ENCODE measurements around the gene CDK6.

DNA sequence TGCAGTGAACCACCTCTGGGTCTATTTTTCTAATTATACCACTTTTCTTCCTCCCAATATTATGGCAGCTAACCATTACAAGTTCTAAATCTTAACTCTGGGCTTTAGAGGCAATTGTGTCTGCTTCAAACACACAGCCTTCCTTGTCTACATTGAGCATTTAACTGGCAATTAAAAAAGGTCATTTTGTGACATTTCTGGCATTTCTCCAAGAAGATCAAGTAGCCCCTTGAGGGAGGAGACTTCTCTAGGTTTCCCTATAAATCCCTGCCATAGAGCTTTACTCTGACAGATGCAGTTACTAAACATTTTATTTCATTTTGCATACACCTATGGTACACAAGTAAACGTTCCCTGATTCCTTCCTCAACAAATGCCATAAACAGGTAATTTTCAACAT is 212.8 kb downstream of the CDK6 start:
- TF ChIP-seq, protein P1, sequence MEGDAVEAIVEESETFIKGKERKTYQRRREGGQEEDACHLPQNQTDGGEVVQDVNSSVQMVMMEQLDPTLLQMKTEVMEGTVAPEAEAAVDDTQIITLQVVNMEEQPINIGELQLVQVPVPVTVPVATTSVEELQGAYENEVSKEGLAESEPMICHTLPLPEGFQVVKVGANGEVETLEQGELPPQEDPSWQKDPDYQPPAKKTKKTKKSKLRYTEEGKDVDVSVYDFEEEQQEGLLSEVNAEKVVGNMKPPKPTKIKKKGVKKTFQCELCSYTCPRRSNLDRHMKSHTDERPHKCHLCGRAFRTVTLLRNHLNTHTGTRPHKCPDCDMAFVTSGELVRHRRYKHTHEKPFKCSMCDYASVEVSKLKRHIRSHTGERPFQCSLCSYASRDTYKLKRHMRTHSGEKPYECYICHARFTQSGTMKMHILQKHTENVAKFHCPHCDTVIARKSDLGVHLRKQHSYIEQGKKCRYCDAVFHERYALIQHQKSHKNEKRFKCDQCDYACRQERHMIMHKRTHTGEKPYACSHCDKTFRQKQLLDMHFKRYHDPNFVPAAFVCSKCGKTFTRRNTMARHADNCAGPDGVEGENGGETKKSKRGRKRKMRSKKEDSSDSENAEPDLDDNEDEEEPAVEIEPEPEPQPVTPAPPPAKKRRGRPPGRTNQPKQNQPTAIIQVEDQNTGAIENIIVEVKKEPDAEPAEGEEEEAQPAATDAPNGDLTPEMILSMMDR (IDR thresholded peaks at IDR 0.05; ENCODE audit: low read depth, low read length), result no peak
- no peak for TF ChIP-seq EZH2phosphoT487 (IDR thresholded peaks at IDR 0.05; ENCODE audit: low read depth)

Measured in OCI-LY3 (cell line).